Activated naive CD4-positive, alpha-beta T cell treated with anti-CD3 and anti-CD28 coated beads, Interleukin-2, amount 50 U/mL, for 24 hours (primary cell): ENCODE results near the gene HS2ST1.
"Not testable (repeated sequence)": the region's sequence is repeated elsewhere in the genome, so short reads cannot be mapped to it uniquely, and the experiment has no call there.

Experiments
- H3K27ac Mint-ChIP-seq: one replicate; pipeline ENCODE4 v1.8.0; 2021; ENCODE audit warnings: mild to moderate bottlenecking, mixed read lengths
- H3K27me3 Mint-ChIP-seq: one replicate; pipeline ENCODE4 v1.8.0; 2021; ENCODE audit warnings: mixed read lengths
- H3K36me3 Mint-ChIP-seq: one replicate; pipeline ENCODE4 v1.8.0; 2021; ENCODE audit warnings: mixed read lengths
- H3K4me1 Mint-ChIP-seq: one replicate; pipeline ENCODE4 v1.8.0; 2021; ENCODE audit warnings: mixed read lengths
- H3K4me3 Mint-ChIP-seq: one replicate; pipeline ENCODE4 v1.8.0; 2021; ENCODE audit warnings: mild to moderate bottlenecking, mixed read lengths
- H3K9me3 Mint-ChIP-seq: one replicate; pipeline ENCODE4 v1.8.0; 2021; ENCODE audit warnings: mixed read lengths

The HS2ST1 gene

GRCh38 chr1:87004857-87005256 is 90.4 kb downstream of the HS2ST1 start:
- Mint-ChIP-seq H3K36me3 (peaks cover 5% of the 10 kb centered on the region), H3K27ac (no peak overlapping the region), H3K27me3 (no peaks in the 10 kb centered on the region), H3K4me1 (peaks cover 3% of the 10 kb centered on the region), H3K4me3 (no peak overlapping the region), H3K9me3 (no peaks in the 10 kb centered on the region)

- H3K36me3 Mint-ChIP-seq, result peaks cover 12% of the 10 kb centered on the region
- peaks cover 4% of the 10 kb centered on the region for H3K9me3 Mint-ChIP-seq
- H3K27me3 Mint-ChIP-seq, result no peaks in the 10 kb centered on the region
- peaks cover 3% of the 10 kb centered on the region for H3K4me1 Mint-ChIP-seq
- no peak overlapping the region for H3K4me3 Mint-ChIP-seq
- no peak overlapping the region for H3K27ac Mint-ChIP-seq
Observed at GRCh38 chr1:87007323-87007722, 92.9 kb downstream of the HS2ST1 start.

GRCh38 chr1:87013385-87013784 is 99.0 kb downstream of the HS2ST1 start:
- H3K4me3 Mint-ChIP-seq, H3K4me1 Mint-ChIP-seq, H3K27ac Mint-ChIP-seq, H3K27me3 Mint-ChIP-seq: not testable (repeated sequence)
- peaks cover 24% of the 10 kb centered on the region for H3K36me3 Mint-ChIP-seq
- peaks cover 20% of the 10 kb centered on the region for H3K9me3 Mint-ChIP-seq

GRCh38 chr1:87017998-87018672 is 103.7 kb downstream of the HS2ST1 start:
- peaks cover 16% of the 10 kb centered on the region for H3K36me3 Mint-ChIP-seq
- H3K27ac Mint-ChIP-seq, result no peak overlapping the region
- peaks cover 15% of the 10 kb centered on the region for H3K9me3 Mint-ChIP-seq
- H3K4me1 Mint-ChIP-seq, result no peaks in the 10 kb centered on the region
- H3K27me3 Mint-ChIP-seq, result no peaks in the 10 kb centered on the region
- H3K4me3 Mint-ChIP-seq, result no peak overlapping the region

- Mint-ChIP-seq H3K4me1 (peaks cover 5% of the 10 kb centered on the region), H3K4me3 (no peak overlapping the region), H3K27ac (no peak overlapping the region), H3K36me3 (no peaks in the 10 kb centered on the region), H3K27me3 (no peaks in the 10 kb centered on the region), H3K9me3 (no peaks in the 10 kb centered on the region)
Observed at GRCh38 chr1:87023326-87023725, 108.9 kb downstream of the HS2ST1 start.

- no peaks in the 10 kb centered on the region for H3K9me3 Mint-ChIP-seq
- peaks cover 5% of the 10 kb centered on the region for H3K4me1 Mint-ChIP-seq
- no peak overlapping the region for H3K27ac Mint-ChIP-seq
- no peaks in the 10 kb centered on the region for H3K36me3 Mint-ChIP-seq
- H3K27me3 Mint-ChIP-seq, result no peaks in the 10 kb centered on the region
- no peak overlapping the region for H3K4me3 Mint-ChIP-seq
Observed at GRCh38 chr1:87024936-87025540, 110.6 kb downstream of the HS2ST1 start.

- not testable (repeated sequence) for H3K4me1 Mint-ChIP-seq, H3K36me3 Mint-ChIP-seq, H3K9me3 Mint-ChIP-seq, H3K4me3 Mint-ChIP-seq, H3K27ac Mint-ChIP-seq, H3K27me3 Mint-ChIP-seq
Observed at GRCh38 chr1:87027561-87027960, 113.1 kb downstream of the HS2ST1 start.

GRCh38 chr1:87028576-87028975 is 114.1 kb downstream of the HS2ST1 start:
- Mint-ChIP-seq H3K9me3 (no peaks in the 10 kb centered on the region), H3K4me1 (peaks cover 5% of the 10 kb centered on the region), H3K27ac (no peak overlapping the region), H3K27me3 (no peaks in the 10 kb centered on the region), H3K4me3 (no peak overlapping the region), H3K36me3 (no peaks in the 10 kb centered on the region)

- Mint-ChIP-seq H3K27ac (no peak overlapping the region), H3K4me1 (peaks cover 3% of the 10 kb centered on the region), H3K9me3 (no peaks in the 10 kb centered on the region), H3K27me3 (no peaks in the 10 kb centered on the region), H3K36me3 (no peaks in the 10 kb centered on the region), H3K4me3 (no peak overlapping the region)
Observed at GRCh38 chr1:87030740-87031690, 116.6 kb downstream of the HS2ST1 start.

- H3K27ac Mint-ChIP-seq, result no peak overlapping the region
- no peaks in the 10 kb centered on the region for H3K27me3 Mint-ChIP-seq
- no peak overlapping the region for H3K4me3 Mint-ChIP-seq
- peaks cover 5% of the 10 kb centered on the region for H3K4me1 Mint-ChIP-seq
- H3K9me3 Mint-ChIP-seq, result no peaks in the 10 kb centered on the region
- H3K36me3 Mint-ChIP-seq, result no peaks in the 10 kb centered on the region
Observed at GRCh38 chr1:87034351-87034750, 119.9 kb downstream of the HS2ST1 start.

- Mint-ChIP-seq H3K9me3 (no peaks in the 10 kb centered on the region), H3K4me1 (peaks cover 36% of the 10 kb centered on the region), H3K4me3 (no peak overlapping the region), H3K27me3 (no peaks in the 10 kb centered on the region), H3K36me3 (peaks cover 2% of the 10 kb centered on the region), H3K27ac (no peak overlapping the region)
Observed at GRCh38 chr1:87039096-87039495, 124.7 kb downstream of the HS2ST1 start.

- H3K9me3 Mint-ChIP-seq, result no peaks in the 10 kb centered on the region
- H3K27me3 Mint-ChIP-seq, result no peaks in the 10 kb centered on the region
- peaks cover 2% of the 10 kb centered on the region for H3K36me3 Mint-ChIP-seq
- H3K27ac Mint-ChIP-seq, result no peak overlapping the region
- peaks cover 53% of the 10 kb centered on the region for H3K4me1 Mint-ChIP-seq
- H3K4me3 Mint-ChIP-seq, result no peak overlapping the region
Observed at GRCh38 chr1:87042111-87042811, 127.8 kb downstream of the HS2ST1 start.

- H3K4me3 Mint-ChIP-seq, result peak overlapping the region; percentile 28
- peaks cover 59% of the 10 kb centered on the region for H3K4me1 Mint-ChIP-seq
- H3K9me3 Mint-ChIP-seq, result no peaks in the 10 kb centered on the region
- H3K36me3 Mint-ChIP-seq, result peaks cover 6% of the 10 kb centered on the region
- H3K27me3 Mint-ChIP-seq, result no peaks in the 10 kb centered on the region
- no peak overlapping the region for H3K27ac Mint-ChIP-seq
Observed at GRCh38 chr1:87044424-87044823, 130.0 kb downstream of the HS2ST1 start.

GRCh38 chr1:87044840-87045239 is 130.4 kb downstream of the HS2ST1 start:
- Mint-ChIP-seq H3K27me3 (no peaks in the 10 kb centered on the region), H3K4me3 (peak overlapping the region; percentile 28), H3K9me3 (no peaks in the 10 kb centered on the region), H3K36me3 (peaks cover 6% of the 10 kb centered on the region), H3K4me1 (peaks cover 63% of the 10 kb centered on the region), H3K27ac (no peak overlapping the region)

- Mint-ChIP-seq H3K4me3 (peak overlapping the region; percentile 72), H3K36me3 (peaks cover 4% of the 10 kb centered on the region), H3K27ac (peak overlapping the region; percentile 88), H3K4me1 (peaks cover 65% of the 10 kb centered on the region), H3K9me3 (no peaks in the 10 kb centered on the region), H3K27me3 (no peaks in the 10 kb centered on the region)
Observed at GRCh38 chr1:87045761-87046304, 131.4 kb downstream of the HS2ST1 start.
